Erythroblast (primary cell): ENCODE results near the gene RALGDS.

Experiments
- GATA1 ChIP-seq: IDR thresholded peaks from 2 replicates; pipeline ENCODE4 v1.6.1; 2011; ENCODE audit warnings: low read depth, mild to moderate bottlenecking, control low read depth, low read length, moderate library complexity
- POLR2A ChIP-seq: IDR thresholded peaks from 2 replicates; pipeline ENCODE4 v1.6.1; 2011; ENCODE audit warnings: mild to moderate bottlenecking, low read length

GRCh38 chr9:133104718-133105460 is 16.2 kb downstream of the RALGDS start:
- TF ChIP-seq POLR2A (no peak), GATA1 (no peak)
